ENCODE measurements around the gene ANAPC1.

- no peak for TF ChIP-seq ZNF701 (tag by site-specific recombination; IDR thresholded peaks at IDR 0.05)
- no peak for TF ChIP-seq GLI4 (tag by site-specific recombination; IDR thresholded peaks at IDR 0.05)
- TF ChIP-seq KLF10 (tag by site-specific recombination; IDR thresholded peaks at IDR 0.05), result no peak
- no peak for TF ChIP-seq CTCF (tag by site-specific recombination; IDR thresholded peaks at IDR 0.05)
- no peak for TF ChIP-seq ZBTB1 (tag by site-specific recombination; IDR thresholded peaks at IDR 0.05)
- no peak for TF ChIP-seq ZNF274 (IDR thresholded peaks at IDR 0.05; ENCODE audit: low read length)
- no peak for TF ChIP-seq ZNF274 (tag by site-specific recombination; IDR thresholded peaks at IDR 0.05; ENCODE audit: borderline replicate concordance)
- no peak for TF ChIP-seq ZNF423 (tag by site-specific recombination; IDR thresholded peaks at IDR 0.05)
Measured at GRCh38 chr2:111919794-111920608, 36.0 kb upstream of the ANAPC1 start.

All from HEK293 (cell line).